ENCODE data around the gene OR51V1. TPM values are rescaled to one million over a fixed set of nuclear protein-coding genes. Genes with fewer than 3 reads are reported as not detected.
A peak's percentile ranks its signal among the peaks of the same experiment; 100 is the strongest.
"Not testable (repeated sequence)": the region's sequence is repeated elsewhere in the genome, so short reads cannot be mapped to it uniquely, and the experiment has no call there.

Gene OR51V1
- total RNA-seq, 1 experiment from 2014 or later, result not detected

DNA sequence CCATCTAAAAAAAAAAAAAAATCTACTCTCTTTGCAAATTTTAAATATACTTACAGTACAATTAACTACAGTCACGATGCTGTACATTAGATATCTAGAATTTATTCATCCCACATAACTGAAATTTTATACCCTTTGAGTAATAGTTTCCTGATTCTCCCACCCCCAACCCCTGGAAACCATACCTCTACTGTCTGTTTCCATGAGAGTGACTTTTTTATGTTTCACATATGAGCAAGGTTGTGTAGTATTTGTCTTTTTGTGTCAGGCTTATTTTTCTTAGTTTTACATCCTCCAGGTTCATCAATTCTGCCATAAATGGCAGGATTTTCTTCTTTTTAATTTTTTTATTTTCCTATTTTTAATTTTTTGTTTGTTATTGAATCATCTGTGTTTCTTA lies 23.2 kb upstream of the OR51V1 start:
- no peak overlapping the region for H3K27ac ChIP-seq
- no peaks in the 10 kb centered on the region for H3K4me1 ChIP-seq
- H3K27me3 ChIP-seq, result no peaks in the 10 kb centered on the region
- H3K9me3 ChIP-seq (replicated peaks), result no peaks in the 10 kb centered on the region
- H3K4me3 ChIP-seq, result no peak overlapping the region
- no peak for DNase-seq
- H3K36me3 ChIP-seq, result no peaks in the 10 kb centered on the region

DNA sequence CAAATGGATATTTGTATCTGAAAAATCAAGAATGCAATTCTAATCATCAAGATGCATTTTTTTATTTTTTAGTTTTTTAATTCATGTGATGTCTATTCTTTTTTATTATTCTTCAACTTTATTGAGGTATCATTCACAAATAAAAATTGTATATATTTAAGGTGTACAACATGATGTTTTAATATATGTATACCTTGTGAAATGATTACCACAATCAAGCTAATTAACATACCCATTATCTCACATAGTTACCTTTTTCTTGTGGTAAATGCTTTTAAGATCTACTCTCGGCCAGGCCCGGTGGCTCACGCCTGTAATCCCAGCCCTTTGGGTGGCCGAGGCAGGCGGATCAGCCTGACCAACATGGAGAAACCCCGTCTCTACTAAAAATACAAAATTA lies 22.7 kb upstream of the OR51V1 start:
- no peak for DNase-seq
- H3K4me1 ChIP-seq, result no peaks in the 10 kb centered on the region
- no peaks in the 10 kb centered on the region for H3K36me3 ChIP-seq
- no peak overlapping the region for H3K4me3 ChIP-seq
- no peaks in the 10 kb centered on the region for H3K9me3 ChIP-seq (replicated peaks)
- H3K27me3 ChIP-seq, result no peaks in the 10 kb centered on the region
- H3K27ac ChIP-seq, result no peak overlapping the region

DNA sequence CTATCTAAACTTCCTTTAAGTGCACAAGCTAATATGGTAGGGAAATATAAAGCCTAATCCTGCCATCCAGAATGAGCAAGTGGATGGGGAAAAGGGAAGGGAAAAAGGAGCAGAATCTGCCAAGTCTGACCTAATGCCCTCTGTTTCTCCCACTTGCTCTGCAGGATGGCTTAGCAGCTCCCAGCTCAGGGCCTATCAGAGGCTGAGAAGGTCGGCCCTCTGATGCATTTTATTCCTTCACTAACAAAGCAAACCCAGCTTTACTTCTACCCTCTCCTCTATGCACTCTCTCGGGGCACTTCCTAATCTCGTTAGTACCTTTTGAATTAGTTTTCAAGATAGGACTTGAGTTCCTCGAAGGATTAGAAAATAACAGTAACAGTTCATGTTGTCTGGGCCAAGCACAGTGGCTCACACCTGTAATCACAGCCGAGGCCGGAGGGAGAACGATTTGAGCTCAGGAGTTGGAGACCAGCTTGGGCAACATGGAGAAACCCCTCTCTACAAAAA lies 9.9 kb upstream of the OR51V1 start:
- Histone ChIP-seq H3K9me3 (replicated peaks) (no peaks in the 10 kb centered on the region), H3K27me3 (no peaks in the 10 kb centered on the region; the same call in 1 of the 2 replicates), H3K27ac (no peak overlapping the region), H3K4me1 (no peaks in the 10 kb centered on the region), H3K36me3 (no peaks in the 10 kb centered on the region), H3K4me3 (no peak overlapping the region)
- no peak for DNase-seq

DNA sequence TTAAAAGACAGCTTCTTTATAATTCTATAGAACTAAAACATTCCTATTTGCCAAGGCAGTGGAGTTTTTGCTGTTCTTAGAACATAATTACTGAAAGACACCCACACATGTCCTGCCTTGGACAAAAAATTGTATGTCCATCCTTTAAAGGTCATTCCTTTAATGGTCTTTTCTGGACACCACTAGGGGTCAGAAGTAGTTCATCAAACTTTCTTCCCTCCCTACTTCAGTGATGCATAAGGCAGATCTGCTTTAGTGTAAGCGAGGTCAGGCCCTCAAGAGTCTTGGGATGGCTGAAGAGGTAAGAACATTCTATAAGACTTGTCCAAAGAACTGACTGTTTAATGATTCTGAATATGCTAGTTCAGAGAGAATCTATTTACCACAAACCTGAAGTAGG lies 4.3 kb upstream of the OR51V1 start:
- no peak overlapping the region for H3K4me3 ChIP-seq
- no peaks in the 10 kb centered on the region for H3K4me1 ChIP-seq
- no peaks in the 10 kb centered on the region for H3K36me3 ChIP-seq
- no peak overlapping the region for H3K27ac ChIP-seq
- H3K9me3 ChIP-seq (replicated peaks), result no peaks in the 10 kb centered on the region
- peak; percentile 3 to 54 for DNase-seq
- H3K27me3 ChIP-seq, result no peaks in the 10 kb centered on the region; the same call in 1 of the 2 replicates

DNA sequence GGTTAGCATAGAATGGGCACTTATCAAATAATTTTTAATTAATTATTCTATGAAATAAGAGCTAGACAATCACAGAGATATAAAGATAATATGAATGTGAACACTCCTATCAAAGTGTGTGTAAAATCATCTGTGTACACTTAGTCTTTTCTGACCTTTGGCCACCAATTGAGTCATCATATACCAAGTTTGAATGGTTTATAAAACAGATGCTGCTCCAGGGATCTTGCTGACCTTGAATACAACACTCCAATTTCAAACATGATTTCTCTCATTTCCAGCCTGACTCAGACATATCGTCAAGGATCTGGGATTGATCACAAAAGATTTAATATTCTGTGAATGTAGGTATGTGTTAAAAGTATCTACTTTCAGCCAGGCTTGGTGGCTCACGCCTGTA lies 2.9 kb upstream of the OR51V1 start:
- no peak for DNase-seq
- Histone ChIP-seq H3K27me3 (peaks cover 3% of the 10 kb centered on the region; the same call in 1 of the 2 replicates), H3K27ac (no peak overlapping the region)

DNA sequence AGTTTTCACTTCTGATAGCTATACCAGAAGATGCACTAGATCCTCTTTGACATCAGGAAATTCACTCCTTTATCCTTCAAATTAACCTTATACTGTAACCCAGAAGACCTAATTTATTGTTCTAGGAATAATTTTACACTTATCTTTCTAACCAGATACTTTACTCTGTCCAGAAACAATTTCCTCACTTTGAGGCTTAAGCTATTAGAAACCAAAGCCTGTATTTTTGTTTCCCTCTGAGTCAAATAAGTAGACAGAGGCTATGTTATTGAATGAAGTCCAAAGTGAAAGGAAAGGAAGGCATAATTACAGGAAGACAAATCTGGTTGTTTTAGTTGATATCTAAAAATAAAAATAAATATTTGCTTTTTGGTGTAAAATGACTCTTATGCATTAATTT lies 2.2 kb downstream of the OR51V1 start:
- H3K27me3 ChIP-seq, result peaks cover 4% of the 10 kb centered on the region; the same call in 1 of the 2 replicates
- no peak overlapping the region for H3K27ac ChIP-seq
- no peak overlapping the region for H3K4me3 ChIP-seq
- H3K9me3 ChIP-seq (replicated peaks), result no peaks in the 10 kb centered on the region
- no peak for DNase-seq
- no peaks in the 10 kb centered on the region for H3K4me1 ChIP-seq
- no peaks in the 10 kb centered on the region for H3K36me3 ChIP-seq

More for the DNA sequence above, 2.9 kb upstream of the OR51V1 start:
- H3K4me1 ChIP-seq, result no peaks in the 10 kb centered on the region
- no peak overlapping the region for H3K4me3 ChIP-seq
- no peaks in the 10 kb centered on the region for H3K9me3 ChIP-seq (replicated peaks)
- H3K36me3 ChIP-seq, result no peaks in the 10 kb centered on the region

DNA sequence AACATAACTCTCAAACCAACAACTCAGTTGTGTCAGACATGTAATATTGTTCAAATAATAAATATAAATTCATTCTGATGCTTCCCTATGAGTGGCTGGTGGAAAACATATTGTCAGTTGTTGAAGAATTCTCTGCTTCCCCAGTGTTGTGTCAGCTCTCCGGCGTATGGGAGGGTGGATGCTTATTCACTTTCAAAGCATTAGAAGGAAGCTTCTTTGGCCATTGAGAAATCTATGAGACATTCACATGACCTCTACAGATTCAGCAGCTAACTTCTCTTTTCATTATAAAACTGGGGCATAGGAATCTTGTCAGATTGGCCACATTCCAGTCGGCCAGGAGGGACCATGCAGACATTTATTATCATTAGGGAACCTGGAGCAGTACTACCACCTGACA lies 2.9 kb downstream of the OR51V1 start:
- no peak overlapping the region for H3K27ac ChIP-seq
- no peaks in the 10 kb centered on the region for H3K9me3 ChIP-seq (replicated peaks)
- peaks cover 4% of the 10 kb centered on the region; the same call in 1 of the 2 replicates for H3K27me3 ChIP-seq
- H3K4me3 ChIP-seq, result no peak overlapping the region
- no peaks in the 10 kb centered on the region for H3K36me3 ChIP-seq
- H3K4me1 ChIP-seq, result no peaks in the 10 kb centered on the region
- no peak for DNase-seq

DNA sequence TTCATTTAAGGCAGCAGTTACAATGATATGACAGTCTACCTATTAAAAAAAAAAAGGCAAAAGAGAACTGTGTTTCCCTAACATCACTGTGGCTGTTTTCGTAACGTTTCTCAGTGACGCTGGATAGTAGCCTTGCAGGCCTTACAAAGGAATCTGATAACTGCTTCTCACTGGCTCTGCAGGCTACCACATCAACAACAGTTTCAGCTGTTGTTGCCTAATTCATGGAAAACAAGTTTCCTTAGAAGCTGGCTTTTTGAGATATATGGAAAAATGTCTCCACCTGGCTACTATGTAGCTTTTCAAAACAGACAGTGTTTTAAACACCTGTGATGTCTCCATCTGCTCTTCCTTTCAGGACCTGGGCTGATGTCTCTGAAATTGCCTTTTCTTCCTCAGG lies 3.8 kb downstream of the OR51V1 start:
- Histone ChIP-seq H3K27ac (no peak overlapping the region), H3K27me3 (peaks cover 4% of the 10 kb centered on the region; the same call in 1 of the 2 replicates), H3K9me3 (replicated peaks) (no peaks in the 10 kb centered on the region), H3K4me1 (no peaks in the 10 kb centered on the region), H3K36me3 (no peaks in the 10 kb centered on the region), H3K4me3 (no peak overlapping the region)
- no peak for DNase-seq

DNA sequence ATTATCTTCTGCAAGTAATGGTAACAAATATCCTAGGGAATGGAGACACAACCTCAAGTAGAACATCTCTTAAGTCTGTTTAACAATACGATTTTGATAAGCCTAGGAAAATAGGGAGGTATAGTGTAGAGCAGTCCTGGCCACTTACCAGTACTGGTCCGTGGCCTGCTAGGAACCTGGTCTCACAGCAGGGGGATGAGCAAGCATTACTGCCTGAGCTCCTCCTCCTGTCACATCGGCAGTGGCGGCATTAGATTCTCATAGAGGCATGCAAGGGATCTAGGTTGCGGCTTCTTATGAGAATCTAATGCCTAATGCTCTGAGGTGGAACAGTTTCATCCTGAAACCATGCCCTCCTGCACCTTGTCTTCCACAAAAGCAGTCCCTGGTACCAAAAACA lies 4.4 kb downstream of the OR51V1 start:
- Histone ChIP-seq H3K4me1 (no peaks in the 10 kb centered on the region), H3K4me3 (no peak overlapping the region), H3K27me3 (peaks cover 4% of the 10 kb centered on the region; the same call in 1 of the 2 replicates), H3K27ac (no peak overlapping the region), H3K9me3 (replicated peaks) (no peaks in the 10 kb centered on the region), H3K36me3 (no peaks in the 10 kb centered on the region)
- no peak for DNase-seq

DNA sequence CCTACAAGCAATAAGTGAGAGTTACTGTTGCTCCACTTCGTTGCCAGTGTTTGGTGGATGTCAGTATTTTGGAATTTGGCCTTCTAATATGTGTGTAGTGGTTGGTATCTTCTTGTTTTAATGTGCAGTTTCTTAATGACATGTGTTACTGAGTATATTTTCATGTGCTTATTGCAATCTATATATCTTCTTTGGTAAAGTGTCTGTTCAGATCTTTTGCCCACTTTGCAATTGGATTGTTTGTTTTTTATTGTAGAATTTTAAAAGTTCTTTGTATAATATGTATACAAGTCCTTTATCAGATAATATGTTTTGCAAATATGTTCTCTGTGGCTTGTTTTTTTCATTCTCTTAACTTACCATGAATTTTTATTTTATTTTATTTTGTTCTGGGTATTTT lies 7.7 kb downstream of the OR51V1 start:
- Histone ChIP-seq H3K9me3 (replicated peaks) (no peaks in the 10 kb centered on the region), H3K4me1 (no peaks in the 10 kb centered on the region), H3K27me3 (no peaks in the 10 kb centered on the region), H3K36me3 (no peaks in the 10 kb centered on the region), H3K4me3 (no peak overlapping the region), H3K27ac (no peak overlapping the region)
- DNase-seq, result no peak

DNA sequence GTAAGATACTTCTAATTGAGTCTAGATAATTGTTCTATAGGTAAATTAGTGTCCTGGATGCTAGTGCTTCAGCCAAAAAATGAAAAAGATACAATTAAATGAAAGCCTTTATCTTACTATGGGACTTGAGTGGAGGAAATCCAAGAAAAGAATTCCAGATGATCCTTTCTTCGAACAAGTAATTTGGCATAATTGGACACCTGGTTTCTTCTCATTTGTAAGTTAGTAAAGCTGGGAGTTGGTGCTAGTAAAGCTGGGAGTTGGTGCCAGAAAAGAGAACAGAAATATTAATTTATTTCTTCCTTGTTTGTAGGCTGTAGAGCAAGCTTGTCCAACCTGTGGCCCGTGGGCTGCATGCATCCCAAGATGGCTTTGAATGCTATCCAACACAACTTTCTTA lies 12.3 kb downstream of the OR51V1 start:
- Histone ChIP-seq H3K27ac (no peak overlapping the region), H3K4me1 (no peaks in the 10 kb centered on the region), H3K27me3 (no peaks in the 10 kb centered on the region), H3K4me3 (no peak overlapping the region), H3K36me3 (no peaks in the 10 kb centered on the region), H3K9me3 (replicated peaks) (no peaks in the 10 kb centered on the region)
- no peak for DNase-seq

DNA sequence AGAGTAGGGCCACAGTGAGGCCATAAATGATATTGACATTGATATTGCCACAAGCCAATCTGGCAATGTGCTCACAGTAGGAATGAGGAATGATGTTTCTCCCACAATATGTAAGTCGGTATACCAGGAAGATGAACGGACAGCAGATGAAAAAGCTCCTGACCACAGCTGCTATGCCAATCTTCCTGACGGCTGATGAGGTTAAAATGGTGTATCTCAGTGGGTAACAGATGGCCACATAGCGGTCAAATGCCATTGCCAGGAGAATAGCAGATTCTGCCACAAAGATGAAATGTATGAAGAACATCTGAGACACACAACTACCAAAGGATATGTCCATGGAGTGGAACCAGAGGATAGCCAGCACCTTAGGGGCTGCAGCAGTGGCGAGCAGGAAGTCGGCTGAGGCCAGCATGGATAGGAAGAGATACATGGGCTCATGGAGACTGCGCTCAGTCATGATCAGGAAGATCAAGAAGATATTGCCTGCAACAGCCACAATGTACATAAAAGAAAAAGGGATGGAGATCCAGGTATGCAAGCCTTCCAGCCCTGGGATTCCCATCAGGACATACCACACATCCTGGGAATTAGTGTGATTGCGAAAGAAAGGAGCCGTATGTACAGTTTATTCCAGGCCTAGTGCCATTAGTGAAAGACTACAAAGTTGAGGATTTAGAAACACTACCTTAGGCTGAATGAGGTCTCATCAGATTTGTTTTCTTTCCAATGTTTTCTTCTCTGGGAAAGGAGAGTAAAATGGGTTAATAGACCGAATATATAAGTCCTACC lies 22.2 kb downstream of the OR51V1 start:
- peak in 1 of 2 experiments; percentile 3 for DNase-seq

DNA sequence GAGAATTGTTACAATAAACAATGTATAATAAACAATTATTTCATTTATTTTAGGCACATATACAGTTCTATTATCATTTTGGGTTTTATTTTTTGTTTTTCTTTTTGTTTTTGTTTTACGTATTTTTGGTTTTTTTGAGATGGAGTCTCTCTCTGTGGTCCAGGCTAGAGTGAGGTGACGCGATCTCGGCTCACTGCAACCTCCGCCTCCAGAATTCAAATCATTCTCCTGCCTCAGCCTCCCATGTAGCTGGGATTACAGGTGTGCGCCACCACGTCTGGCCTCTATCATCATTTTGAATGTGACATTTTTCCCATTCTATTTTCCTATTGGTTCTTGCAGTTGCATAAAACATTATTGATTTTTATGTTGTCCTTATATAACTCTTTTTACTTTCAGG lies 25.5 kb downstream of the OR51V1 start:
- Histone ChIP-seq H3K4me3 (no peak overlapping the region), H3K27ac (no peak overlapping the region), H3K27me3 (no peaks in the 10 kb centered on the region), H3K9me3 (replicated peaks) (no peaks in the 10 kb centered on the region), H3K4me1 (no peaks in the 10 kb centered on the region), H3K36me3 (no peaks in the 10 kb centered on the region)
- DNase-seq, result no peak

More for the DNA sequence above, 22.2 kb downstream of the OR51V1 start:
- H3K27me3 ChIP-seq, result no peaks in the 10 kb centered on the region
- no peak overlapping the region for H3K27ac ChIP-seq
- H3K9me3 ChIP-seq (replicated peaks), result no peaks in the 10 kb centered on the region
- H3K4me3 ChIP-seq, result no peak overlapping the region
- H3K4me1 ChIP-seq, result no peaks in the 10 kb centered on the region
- no peaks in the 10 kb centered on the region for H3K36me3 ChIP-seq

DNA sequence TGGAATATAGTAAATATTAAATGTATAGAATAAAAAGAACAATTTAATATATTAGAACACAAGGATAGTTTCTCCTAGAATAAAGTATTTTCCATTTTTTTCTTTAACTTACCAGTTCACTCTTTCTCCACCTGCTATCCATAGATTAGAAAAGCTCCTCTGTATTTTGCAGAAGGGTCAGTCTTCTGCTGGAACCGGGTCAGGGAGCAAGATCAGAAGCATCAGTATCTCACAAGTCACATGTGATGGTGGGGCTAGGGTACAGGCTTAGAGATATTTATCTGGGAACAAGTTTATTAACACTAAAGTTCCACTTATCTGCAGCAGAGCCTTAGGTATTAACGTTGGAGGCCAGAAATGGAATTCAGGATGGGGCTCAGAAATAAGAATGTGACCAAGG lies 28.6 kb downstream of the OR51V1 start:
- H3K4me1 ChIP-seq, result no peaks in the 10 kb centered on the region
- no peaks in the 10 kb centered on the region for H3K9me3 ChIP-seq (replicated peaks)
- DNase-seq, result no peak
- H3K36me3 ChIP-seq, result no peaks in the 10 kb centered on the region
- H3K27me3 ChIP-seq, result no peaks in the 10 kb centered on the region
- no peak overlapping the region for H3K27ac ChIP-seq
- H3K4me3 ChIP-seq, result no peak overlapping the region

DNA sequence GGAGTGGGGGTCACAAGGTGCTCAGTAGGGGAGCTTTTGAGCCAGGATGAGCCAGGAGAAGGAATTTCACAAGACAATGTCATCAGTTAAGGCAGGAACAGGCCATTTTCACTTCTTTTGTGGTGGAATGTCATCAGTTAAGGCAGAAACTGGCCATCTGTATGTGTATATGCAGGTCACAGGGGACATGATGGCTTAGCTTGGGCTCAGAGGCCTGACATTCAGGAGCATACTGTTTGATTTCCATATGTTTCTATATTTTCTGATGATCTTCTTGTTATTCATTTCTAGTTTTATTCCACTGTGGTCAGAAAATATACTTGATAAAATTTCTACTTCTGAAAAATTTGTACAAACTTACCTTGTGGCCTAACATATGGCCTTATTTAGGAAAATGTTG lies 34.6 kb downstream of the OR51V1 start:
- not testable (repeated sequence) for H3K27ac ChIP-seq; H3K27me3 ChIP-seq; H3K4me3 ChIP-seq; DNase-seq; H3K9me3 ChIP-seq (replicated peaks); H3K4me1 ChIP-seq; H3K36me3 ChIP-seq

DNA sequence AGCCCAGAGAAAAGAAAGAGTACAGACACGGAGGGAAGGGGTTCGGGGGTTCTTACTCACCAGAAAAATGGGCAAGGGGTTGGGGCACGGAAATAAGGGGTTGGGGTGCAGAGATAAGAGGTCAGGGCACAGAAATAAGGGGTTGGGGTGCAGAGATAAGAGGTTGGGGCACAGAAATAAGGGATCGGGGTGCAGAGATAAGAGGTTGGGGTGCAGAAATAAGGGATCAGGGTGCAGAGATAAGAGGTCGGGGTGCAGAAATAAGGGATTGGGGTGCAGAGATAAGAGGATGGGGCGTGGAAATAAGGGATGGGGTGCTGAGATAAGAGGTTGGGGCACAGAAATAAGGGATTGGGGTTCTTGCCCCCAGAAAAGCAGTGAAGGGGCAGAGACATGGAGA lies 35.7 kb downstream of the OR51V1 start:
- H3K27ac ChIP-seq; H3K27me3 ChIP-seq; H3K36me3 ChIP-seq; H3K4me3 ChIP-seq; DNase-seq; H3K9me3 ChIP-seq (replicated peaks); H3K4me1 ChIP-seq: not testable (repeated sequence)

Data from SJCRH30 (cell line).